ENCODE data around the gene POTEI.
"Not testable (repeated sequence)": the region's sequence is repeated elsewhere in the genome, so short reads cannot be mapped to it uniquely, and the experiment has no call there.

- not testable (repeated sequence) for TF ChIP-seq EZH2 (IDR thresholded peaks at IDR 0.05; ENCODE audit: low read depth); CTCF (conservative IDR thresholded peaks at IDR 0.05)
Measured at GRCh38 chr2:130427631-130428030, 81.5 kb downstream of the POTEI start.

Measured in PC-9 (cell line).